Loucy (cell line): ENCODE results near the gene CDK15.

Source experiments
- H2AFZ ChIP-seq: fragments of 200-600 bp; sonication (generic); 2 replicates; pipeline ENCODE4 v1.6.0; 2016; ENCODE audit warnings: antibody characterized with exemption, mild to moderate bottlenecking, low read length, moderate library complexity
- H3F3A ChIP-seq: fragments of 200-600 bp; 2 replicates; pipeline ENCODE4 v1.6.0; 2016; ENCODE audit warnings: antibody characterized with exemption, low read depth, mild to moderate bottlenecking
- H3K27me3 ChIP-seq: fragments of 200-600 bp; sonication (generic); 2 replicates; pipeline ENCODE4 v1.6.1; 2014; ENCODE audit warnings: low read length, mild to moderate bottlenecking; ENCODE audit not compliant: insufficient read depth, poor library complexity, severe bottlenecking
- H3K36me3 ChIP-seq: fragments of 200-600 bp; sonication (generic); 2 replicates; pipeline ENCODE4 v1.6.1; 2016; ENCODE audit warnings: low read length; ENCODE audit not compliant: insufficient read depth
- H3K4me1 ChIP-seq: fragments of 200-600 bp; sonication (generic); 2 replicates; pipeline ENCODE4 v1.5.1; 2014; ENCODE audit warnings: low read length, mild to moderate bottlenecking; ENCODE audit not compliant: insufficient read depth, poor library complexity, severe bottlenecking
- H3K4me2 ChIP-seq: fragments of 200-600 bp; sonication (generic); 2 replicates; pipeline ENCODE4 v1.6.0; 2014; ENCODE audit warnings: antibody characterized with exemption, low read length, low read depth, mild to moderate bottlenecking; ENCODE audit not compliant: poor library complexity, severe bottlenecking
- H3K4me3 ChIP-seq: fragments of 200-600 bp; sonication (generic); 2 replicates; pipeline ENCODE4 v1.5.1; 2014; ENCODE audit warnings: low read length, mild to moderate bottlenecking, mixed read lengths; ENCODE audit not compliant: poor library complexity, severe bottlenecking
- H3K79me2 ChIP-seq: fragments of 200-600 bp; sonication (generic); 2 replicates; pipeline ENCODE4 v1.6.1; 2014; ENCODE audit warnings: low read length; ENCODE audit not compliant: insufficient read depth
- H3K9ac ChIP-seq: fragments of 200-600 bp; sonication (generic); 2 replicates; pipeline ENCODE4 v1.6.0; 2014; ENCODE audit warnings: mild to moderate bottlenecking, low read depth, low read length, moderate library complexity; ENCODE audit not compliant: poor library complexity, severe bottlenecking
- H3K9me2 ChIP-seq: fragments of 200-600 bp; sonication (generic); replicated peaks from 2 replicates; pipeline ENCODE4 v1.6.1; 2016; ENCODE audit warnings: low read depth, low read length, mixed read lengths
- H3K9me3 ChIP-seq: fragments of 200-600 bp; sonication (generic); 2 replicates; pipeline ENCODE4 v1.6.1; 2014; ENCODE audit warnings: mild to moderate bottlenecking, antibody characterized with exemption, low read length, low read depth; ENCODE audit not compliant: insufficient read depth
- H4K20me1 ChIP-seq: fragments of 200-600 bp; sonication (generic); 2 replicates; pipeline ENCODE4 v1.6.0; 2014; ENCODE audit warnings: antibody characterized with exemption, low read length, mild to moderate bottlenecking; ENCODE audit not compliant: insufficient read depth, poor library complexity, severe bottlenecking
- CTCF ChIP-seq: fragments of 200-600 bp; sonication (generic); conservative IDR thresholded peaks from 2 replicates; pipeline ENCODE4 v1.5.1; 2014; ENCODE audit warnings: mild to moderate bottlenecking, antibody characterized with exemption, low read length
- EZH2phosphoT487 ChIP-seq: fragments of 200-600 bp; IDR thresholded peaks from 2 replicates; pipeline ENCODE4 v1.6.1; 2018; ENCODE audit warnings: antibody characterized with exemption, mild to moderate bottlenecking, moderate library complexity, borderline replicate concordance

CDK15 gene

GRCh38 chr2:201816657-201817575 is 10.6 kb downstream of the CDK15 start:
- no peak overlapping the region for H3K4me3 ChIP-seq
- H3K9me2 ChIP-seq, result no peaks in the 10 kb centered on the region
- no peaks in the 10 kb centered on the region for H3K27me3 ChIP-seq
- no peaks in the 10 kb centered on the region for H3K4me1 ChIP-seq
- H3K79me2 ChIP-seq, result no peaks in the 10 kb centered on the region
- no peak overlapping the region for H3K9ac ChIP-seq
- no peaks in the 10 kb centered on the region for H3F3A ChIP-seq
- H3K4me2 ChIP-seq, result no peak overlapping the region
- H4K20me1 ChIP-seq, result no peaks in the 10 kb centered on the region
- TF ChIP-seq EZH2phosphoT487 (no peak), CTCF (no peak)
- peaks cover 3% of the 10 kb centered on the region; the same call in 1 of the 2 replicates for H3K9me3 ChIP-seq
- no peak overlapping the region for H2AFZ ChIP-seq
- H3K36me3 ChIP-seq, result no peaks in the 10 kb centered on the region

- Histone ChIP-seq H3F3A (no peaks in the 10 kb centered on the region), H3K9me3 (peaks cover 3% of the 10 kb centered on the region; the same call in 1 of the 2 replicates), H3K79me2 (no peaks in the 10 kb centered on the region), H2AFZ (no peak overlapping the region), H3K9ac (no peak overlapping the region), H3K4me1 (no peaks in the 10 kb centered on the region), H4K20me1 (no peaks in the 10 kb centered on the region), H3K9me2 (no peaks in the 10 kb centered on the region), H3K4me2 (no peak overlapping the region), H3K4me3 (no peak overlapping the region), H3K36me3 (no peaks in the 10 kb centered on the region), H3K27me3 (no peaks in the 10 kb centered on the region)
- TF ChIP-seq CTCF, result no peak
- TF ChIP-seq EZH2phosphoT487, result no peak
These were observed 14.2 kb downstream of the CDK15 start for GRCh38 chr2:201820383-201821007.

GRCh38 chr2:201821080-201821479 is 14.7 kb downstream of the CDK15 start:
- no peaks in the 10 kb centered on the region for H3K79me2 ChIP-seq
- H3K9me3 ChIP-seq, result peaks cover 3% of the 10 kb centered on the region; the same call in 1 of the 2 replicates
- no peak overlapping the region for H2AFZ ChIP-seq
- no peak overlapping the region for H3K4me3 ChIP-seq
- no peaks in the 10 kb centered on the region for H3K36me3 ChIP-seq
- no peaks in the 10 kb centered on the region for H3F3A ChIP-seq
- H3K9ac ChIP-seq, result no peak overlapping the region
- H4K20me1 ChIP-seq, result no peaks in the 10 kb centered on the region
- H3K9me2 ChIP-seq, result no peaks in the 10 kb centered on the region
- no peaks in the 10 kb centered on the region for H3K4me1 ChIP-seq
- H3K27me3 ChIP-seq, result no peaks in the 10 kb centered on the region
- no peak for TF ChIP-seq CTCF
- no peak for TF ChIP-seq EZH2phosphoT487
- no peak overlapping the region for H3K4me2 ChIP-seq
